HG02973 (cell line): ENCODE results near the gene DNAJC5.
"Not testable (repeated sequence)": the region's sequence is repeated elsewhere in the genome, so short reads cannot be mapped to it uniquely, and the experiment has no call there.

ENCODE experiments used
- ATAC-seq: cut with Tn5 transposase; IDR thresholded peaks from one replicate; pipeline ENCODE4 v1.9.1; 2021; ENCODE audit warnings: moderate library complexity; ENCODE audit not compliant: unreplicated experiment

The DNAJC5 gene

GRCh38 chr20:63952769-63953168, 57.8 kb downstream of the DNAJC5 start:
- ATAC-seq = no peak

GRCh38 chr20:63953764-63954429, 59.0 kb downstream of the DNAJC5 start:
- ATAC-seq = no peak

- ATAC-seq = no peak
Measured at GRCh38 chr20:63955281-63955826, 60.4 kb downstream of the DNAJC5 start.

GRCh38 chr20:63955827-63956663, 61.1 kb downstream of the DNAJC5 start, which contains the start of gene UCKL1:
Gene UCKL1 (minus strand): TSS chr20:63956416. CDS start chr20:63956372, 44 bp downstream.
- ATAC-seq = peak; percentile 57

- ATAC-seq = no peak
Measured at GRCh38 chr20:63956664-63957003, 61.7 kb downstream of the DNAJC5 start.

- no peak for ATAC-seq
Measured at GRCh38 chr20:63957004-63957689, 62.2 kb downstream of the DNAJC5 start.

- ATAC-seq = no peak
Measured at GRCh38 chr20:63957690-63958441, 62.9 kb downstream of the DNAJC5 start.

GRCh38 chr20:63958471-63958870, 63.5 kb downstream of the DNAJC5 start:
- ATAC-seq = no peak

- no peak for ATAC-seq
Measured at GRCh38 chr20:63958964-63959698, 64.2 kb downstream of the DNAJC5 start.

- ATAC-seq = no peak
Measured at GRCh38 chr20:63959699-63960075, 64.8 kb downstream of the DNAJC5 start.

- not testable (repeated sequence) for ATAC-seq
Measured at GRCh38 chr20:63960654-63961621, 66.0 kb downstream of the DNAJC5 start.

GRCh38 chr20:63961664-63962425, 66.9 kb downstream of the DNAJC5 start:
- ATAC-seq = no peak

GRCh38 chr20:63962426-63963347, 67.8 kb downstream of the DNAJC5 start:
- ATAC-seq = no peak

- no peak for ATAC-seq
Measured at GRCh38 chr20:63963348-63963741, 68.4 kb downstream of the DNAJC5 start.

GRCh38 chr20:63963784-63964301, 68.9 kb downstream of the DNAJC5 start:
- ATAC-seq = no peak

- no peak for ATAC-seq
Measured at GRCh38 chr20:63964412-63964811, 69.5 kb downstream of the DNAJC5 start.
